OCI-LY3 (cell line): ENCODE data around the gene LRRC56.
A peak's percentile ranks its signal among the peaks of the same experiment; 100 is the strongest.

ENCODE experiments used
- H2AFZ ChIP-seq: fragments of 200-600, 300-600 bp; shearing (Covaris generic); 2 replicates; pipeline ENCODE4 v1.6.0; 2014; ENCODE audit warnings: antibody characterized with exemption, low read depth, low read length
- H3K27ac ChIP-seq: fragments of 200-600, 300-600 bp; sonication (generic); 2 replicates; pipeline ENCODE4 v1.5.1; 2014; ENCODE audit warnings: mild to moderate bottlenecking, low read length, moderate library complexity, mixed read lengths
- H3K27me3 ChIP-seq: fragments of 200-600, 300-600 bp; sonication (generic); 2 replicates; pipeline ENCODE4 v1.6.1; 2014; ENCODE audit warnings: low read depth, low read length, mixed read lengths
- H3K36me3 ChIP-seq: fragments of 200-600, 300-600 bp; sonication (generic); replicated peaks from 2 replicates; pipeline ENCODE3; 2014; ENCODE audit warnings: low read depth, low read length, mixed read lengths
- H3K4me1 ChIP-seq: fragments of 300-600, 200-600 bp; sonication (generic); 2 replicates; pipeline ENCODE4 v1.6.1; 2014; ENCODE audit warnings: low read length, mixed read lengths
- H3K4me2 ChIP-seq: fragments of 200-600, 300-600 bp; sonication (generic); 2 replicates; pipeline ENCODE4 v1.6.1; 2014; ENCODE audit warnings: low read length, mixed read lengths
- H3K4me3 ChIP-seq: fragments of 300-600, 200-600 bp; sonication (generic); 2 replicates; pipeline ENCODE4 v1.5.1; 2014; ENCODE audit warnings: antibody characterized with exemption, mild to moderate bottlenecking, low read length, moderate library complexity
- H3K79me2 ChIP-seq: fragments of 300-600, 200-600 bp; shearing (Covaris generic); 2 replicates; pipeline ENCODE4 v1.6.1; 2014; ENCODE audit warnings: mild to moderate bottlenecking, low read length, mixed read lengths
- H3K9ac ChIP-seq: fragments of 300-600, 200-600 bp; shearing (Covaris generic); 2 replicates; pipeline ENCODE4 v1.6.0; 2014; ENCODE audit warnings: mild to moderate bottlenecking, low read length, moderate library complexity
- H3K9me3 ChIP-seq: fragments of 200-600, 300-600 bp; shearing (Covaris generic); 2 replicates; pipeline ENCODE4 v1.6.1; 2014; ENCODE audit warnings: low read length, mixed read lengths; ENCODE audit not compliant: insufficient read depth
- H4K20me1 ChIP-seq: fragments of 200-600, 300-600 bp; sonication (generic); 2 replicates; pipeline ENCODE4 v1.6.1; 2016; ENCODE audit warnings: low read length, mixed read lengths; ENCODE audit not compliant: insufficient read depth
- CTCF ChIP-seq: fragments of 200-600, 300-600 bp; sonication (generic); IDR thresholded peaks from 2 replicates; pipeline ENCODE4 v1.5.1; 2014; ENCODE audit warnings: antibody characterized with exemption, low read length, low read depth
- EZH2phosphoT487 ChIP-seq: fragments of 200-600 bp; shearing (Covaris generic); IDR thresholded peaks from 2 replicates; pipeline ENCODE4 v1.6.1; 2018; ENCODE audit warnings: antibody characterized with exemption, mixed run types, low read depth

Gene LRRC56

GRCh38 chr11:531919-532526, 5.3 kb upstream of the LRRC56 start:
- no peak overlapping the region for H2AFZ ChIP-seq
- H3K79me2 ChIP-seq: peaks cover 12% of the 10 kb centered on the region
- peaks cover 10% of the 10 kb centered on the region for H4K20me1 ChIP-seq
- H3K9me3 ChIP-seq: no peaks in the 10 kb centered on the region
- H3K27me3 ChIP-seq: no peaks in the 10 kb centered on the region
- no peak overlapping the region for H3K27ac ChIP-seq
- TF ChIP-seq EZH2phosphoT487: no peak
- no peak for TF ChIP-seq CTCF
- peaks cover 12% of the 10 kb centered on the region; the same call in 1 of the 2 replicates for H3K4me1 ChIP-seq
- H3K4me3 ChIP-seq: no peak overlapping the region
- H3K9ac ChIP-seq: no peak overlapping the region
- H3K4me2 ChIP-seq: no peak overlapping the region
- H3K36me3 ChIP-seq: no peaks in the 10 kb centered on the region

GRCh38 chr11:532527-532985, 4.8 kb upstream of the LRRC56 start:
- peaks cover 14% of the 10 kb centered on the region; the same call in 1 of the 2 replicates for H3K4me1 ChIP-seq
- H3K36me3 ChIP-seq: no peaks in the 10 kb centered on the region
- H4K20me1 ChIP-seq: peaks cover 10% of the 10 kb centered on the region
- H2AFZ ChIP-seq: no peak overlapping the region
- H3K27ac ChIP-seq: no peak overlapping the region
- H3K9me3 ChIP-seq: no peaks in the 10 kb centered on the region
- H3K79me2 ChIP-seq: peaks cover 12% of the 10 kb centered on the region
- no peak for TF ChIP-seq EZH2phosphoT487
- TF ChIP-seq CTCF: no peak
- H3K27me3 ChIP-seq: no peaks in the 10 kb centered on the region
- no peak overlapping the region for H3K9ac ChIP-seq
- H3K4me2 ChIP-seq: no peak overlapping the region
- no peak overlapping the region for H3K4me3 ChIP-seq

- no peak for TF ChIP-seq CTCF
- no peak for TF ChIP-seq EZH2phosphoT487
- Histone ChIP-seq H2AFZ (no peak overlapping the region), H3K79me2 (peaks cover 12% of the 10 kb centered on the region), H3K27me3 (no peaks in the 10 kb centered on the region), H3K9ac (no peak overlapping the region), H3K36me3 (no peaks in the 10 kb centered on the region), H3K4me3 (no peak overlapping the region), H3K4me1 (peaks cover 19% of the 10 kb centered on the region; the same call in 1 of the 2 replicates), H3K27ac (no peak overlapping the region), H3K4me2 (no peak overlapping the region), H3K9me3 (no peaks in the 10 kb centered on the region), H4K20me1 (peaks cover 10% of the 10 kb centered on the region)
Measured at GRCh38 chr11:532986-533585, 4.2 kb upstream of the LRRC56 start.

GRCh38 chr11:533586-534395, 3.5 kb upstream of the LRRC56 start:
- Histone ChIP-seq H3K4me3 (peak overlapping the region; percentile 84), H3K9ac (peak overlapping the region; percentile 83; the same call in 1 of the 2 replicates), H3K27ac (no peak overlapping the region), H3K36me3 (no peaks in the 10 kb centered on the region), H3K79me2 (peaks cover 12% of the 10 kb centered on the region), H3K9me3 (no peaks in the 10 kb centered on the region), H3K27me3 (no peaks in the 10 kb centered on the region), H3K4me2 (peak overlapping the region; percentile 74), H2AFZ (no peak overlapping the region), H3K4me1 (peaks cover 20% of the 10 kb centered on the region; the same call in 1 of the 2 replicates), H4K20me1 (peaks cover 10% of the 10 kb centered on the region)
- no peak for TF ChIP-seq EZH2phosphoT487
- no peak for TF ChIP-seq CTCF
